ENCODE data around the gene STK38.

The STK38 gene

GRCh38 chr6:36504181-36504580 is 43.1 kb downstream of the STK38 start:
- no peak for DNase-seq (ENCODE audit: low read depth)
- no peak overlapping the region for H3K4me3 ChIP-seq (ENCODE audit: low read depth, low read length)
- no peak for TF ChIP-seq CTCF (IDR thresholded peaks at IDR 0.05; ENCODE audit: control insufficient read depth, extremely low read depth, insufficient read depth)

- H3K4me3 ChIP-seq (ENCODE audit: low read depth, low read length) = no peak overlapping the region
- no peak for TF ChIP-seq CTCF (IDR thresholded peaks at IDR 0.05; ENCODE audit: control insufficient read depth, extremely low read depth, insufficient read depth)
- DNase-seq (ENCODE audit: low read depth) = no peak
Observed at GRCh38 chr6:36501686-36502085, 45.6 kb downstream of the STK38 start.

- DNase-seq (ENCODE audit: low read depth) = no peak
- no peak overlapping the region for H3K4me3 ChIP-seq (ENCODE audit: low read depth, low read length)
- no peak for TF ChIP-seq CTCF (IDR thresholded peaks at IDR 0.05; ENCODE audit: control insufficient read depth, extremely low read depth, insufficient read depth)
Observed at GRCh38 chr6:36499918-36500317, 47.4 kb downstream of the STK38 start.

GRCh38 chr6:36495086-36495485 is 52.2 kb downstream of the STK38 start:
- TF ChIP-seq CTCF (IDR thresholded peaks at IDR 0.05; ENCODE audit: control insufficient read depth, extremely low read depth, insufficient read depth) = no peak
- H3K4me3 ChIP-seq (ENCODE audit: low read depth, low read length) = no peak overlapping the region
- no peak for DNase-seq (ENCODE audit: low read depth)

- no peak for DNase-seq (ENCODE audit: low read depth)
- TF ChIP-seq CTCF (IDR thresholded peaks at IDR 0.05; ENCODE audit: control insufficient read depth, extremely low read depth, insufficient read depth) = no peak
- H3K4me3 ChIP-seq (ENCODE audit: low read depth, low read length) = no peak overlapping the region
Observed at GRCh38 chr6:36493859-36494258, 53.4 kb downstream of the STK38 start.

GRCh38 chr6:36493319-36493718 is 54.0 kb downstream of the STK38 start:
- H3K4me3 ChIP-seq (ENCODE audit: low read depth, low read length) = no peak overlapping the region
- DNase-seq (ENCODE audit: low read depth) = no peak
- TF ChIP-seq CTCF (IDR thresholded peaks at IDR 0.05; ENCODE audit: control insufficient read depth, extremely low read depth, insufficient read depth) = no peak

- no peak for DNase-seq (ENCODE audit: low read depth)
- no peak overlapping the region for H3K4me3 ChIP-seq (ENCODE audit: low read depth, low read length)
- TF ChIP-seq CTCF (IDR thresholded peaks at IDR 0.05; ENCODE audit: control insufficient read depth, extremely low read depth, insufficient read depth) = no peak
Observed at GRCh38 chr6:36492621-36493020, 54.7 kb downstream of the STK38 start.
